Activated naive CD8-positive, alpha-beta T cell (primary cell): ENCODE measurements around the gene ADAMTS9.
"Not testable (repeated sequence)": the region's sequence is repeated elsewhere in the genome, so short reads cannot be mapped to it uniquely, and the experiment has no call there.

Source experiments
- H3K27ac Mint-ChIP-seq: one replicate; pipeline ENCODE4 v1.8.0; 2021; ENCODE audit warnings: mixed read lengths
- H3K27me3 Mint-ChIP-seq: one replicate; pipeline ENCODE4 v1.8.0; 2021; ENCODE audit warnings: mixed read lengths
- H3K36me3 Mint-ChIP-seq: one replicate; pipeline ENCODE4 v1.8.0; 2021; ENCODE audit warnings: mixed read lengths
- H3K4me1 Mint-ChIP-seq: one replicate; pipeline ENCODE4 v1.8.0; 2021; ENCODE audit warnings: low read depth, mixed read lengths
- H3K4me3 Mint-ChIP-seq: one replicate; pipeline ENCODE4 v1.8.0; 2021; ENCODE audit warnings: mild to moderate bottlenecking, mixed read lengths
- H3K9me3 Mint-ChIP-seq: one replicate; pipeline ENCODE4 v1.8.0; 2021; ENCODE audit warnings: low read depth, mixed read lengths

ADAMTS9 gene

GRCh38 chr3:64546856-64547255, 140.9 kb downstream of the ADAMTS9 start:
- Mint-ChIP-seq H3K27ac (no peak overlapping the region), H3K4me3 (no peak overlapping the region), H3K9me3 (no peaks in the 10 kb centered on the region), H3K36me3 (no peaks in the 10 kb centered on the region), H3K4me1 (no peaks in the 10 kb centered on the region), H3K27me3 (peaks cover under 1% of the 10 kb centered on the region)

- not testable (repeated sequence) for H3K36me3 Mint-ChIP-seq, H3K27ac Mint-ChIP-seq, H3K4me3 Mint-ChIP-seq, H3K4me1 Mint-ChIP-seq, H3K27me3 Mint-ChIP-seq, H3K9me3 Mint-ChIP-seq
Observed at GRCh38 chr3:64545239-64545638, 142.6 kb downstream of the ADAMTS9 start.

GRCh38 chr3:64541803-64542202, 146.0 kb downstream of the ADAMTS9 start:
- Mint-ChIP-seq H3K27ac (no peak overlapping the region), H3K27me3 (peaks cover 2% of the 10 kb centered on the region), H3K4me3 (no peak overlapping the region), H3K9me3 (no peaks in the 10 kb centered on the region), H3K4me1 (no peaks in the 10 kb centered on the region), H3K36me3 (no peaks in the 10 kb centered on the region)

GRCh38 chr3:64539451-64540196, 148.2 kb downstream of the ADAMTS9 start:
- peaks cover 9% of the 10 kb centered on the region for H3K27me3 Mint-ChIP-seq
- H3K4me1 Mint-ChIP-seq, result no peaks in the 10 kb centered on the region
- H3K27ac Mint-ChIP-seq, result no peak overlapping the region
- H3K36me3 Mint-ChIP-seq, result no peaks in the 10 kb centered on the region
- H3K4me3 Mint-ChIP-seq, result no peak overlapping the region
- H3K9me3 Mint-ChIP-seq, result no peaks in the 10 kb centered on the region

- Mint-ChIP-seq H3K4me1 (no peaks in the 10 kb centered on the region), H3K9me3 (no peaks in the 10 kb centered on the region), H3K27ac (no peak overlapping the region), H3K36me3 (no peaks in the 10 kb centered on the region), H3K27me3 (peaks cover 7% of the 10 kb centered on the region), H3K4me3 (no peak overlapping the region)
Observed at GRCh38 chr3:64536166-64536565, 151.6 kb downstream of the ADAMTS9 start.

- Mint-ChIP-seq H3K9me3 (no peaks in the 10 kb centered on the region), H3K27ac (no peak overlapping the region), H3K4me1 (no peaks in the 10 kb centered on the region), H3K4me3 (no peak overlapping the region), H3K36me3 (no peaks in the 10 kb centered on the region), H3K27me3 (peaks cover 8% of the 10 kb centered on the region)
Observed at GRCh38 chr3:64533617-64534317, 154.0 kb downstream of the ADAMTS9 start.

GRCh38 chr3:64530434-64531049, 157.3 kb downstream of the ADAMTS9 start:
- no peak overlapping the region for H3K4me3 Mint-ChIP-seq
- H3K4me1 Mint-ChIP-seq, result no peaks in the 10 kb centered on the region
- H3K36me3 Mint-ChIP-seq, result no peaks in the 10 kb centered on the region
- peaks cover 3% of the 10 kb centered on the region for H3K27me3 Mint-ChIP-seq
- H3K9me3 Mint-ChIP-seq, result no peaks in the 10 kb centered on the region
- H3K27ac Mint-ChIP-seq, result no peak overlapping the region

- Mint-ChIP-seq H3K9me3 (no peaks in the 10 kb centered on the region), H3K36me3 (no peaks in the 10 kb centered on the region), H3K4me3 (no peak overlapping the region), H3K27me3 (peaks cover 5% of the 10 kb centered on the region), H3K4me1 (no peaks in the 10 kb centered on the region), H3K27ac (no peak overlapping the region)
Observed at GRCh38 chr3:64523324-64523723, 164.5 kb downstream of the ADAMTS9 start.

- H3K9me3 Mint-ChIP-seq, result no peaks in the 10 kb centered on the region
- no peak overlapping the region for H3K4me3 Mint-ChIP-seq
- H3K27me3 Mint-ChIP-seq, result peaks cover 8% of the 10 kb centered on the region
- H3K36me3 Mint-ChIP-seq, result no peaks in the 10 kb centered on the region
- no peaks in the 10 kb centered on the region for H3K4me1 Mint-ChIP-seq
- no peak overlapping the region for H3K27ac Mint-ChIP-seq
Observed at GRCh38 chr3:64520334-64520733, 167.5 kb downstream of the ADAMTS9 start.

- H3K36me3 Mint-ChIP-seq, result no peaks in the 10 kb centered on the region
- peaks cover 8% of the 10 kb centered on the region for H3K27me3 Mint-ChIP-seq
- H3K4me1 Mint-ChIP-seq, result no peaks in the 10 kb centered on the region
- H3K27ac Mint-ChIP-seq, result no peak overlapping the region
- no peak overlapping the region for H3K4me3 Mint-ChIP-seq
- H3K9me3 Mint-ChIP-seq, result no peaks in the 10 kb centered on the region
Observed at GRCh38 chr3:64518950-64519349, 168.8 kb downstream of the ADAMTS9 start.

GRCh38 chr3:64518496-64518895, 169.3 kb downstream of the ADAMTS9 start:
- no peaks in the 10 kb centered on the region for H3K4me1 Mint-ChIP-seq
- H3K9me3 Mint-ChIP-seq, result no peaks in the 10 kb centered on the region
- H3K27me3 Mint-ChIP-seq, result peaks cover 8% of the 10 kb centered on the region
- H3K4me3 Mint-ChIP-seq, result no peak overlapping the region
- no peak overlapping the region for H3K27ac Mint-ChIP-seq
- H3K36me3 Mint-ChIP-seq, result no peaks in the 10 kb centered on the region

- H3K27ac Mint-ChIP-seq, result no peak overlapping the region
- H3K27me3 Mint-ChIP-seq, result peaks cover 8% of the 10 kb centered on the region
- no peaks in the 10 kb centered on the region for H3K4me1 Mint-ChIP-seq
- no peak overlapping the region for H3K4me3 Mint-ChIP-seq
- H3K9me3 Mint-ChIP-seq, result no peaks in the 10 kb centered on the region
- no peaks in the 10 kb centered on the region for H3K36me3 Mint-ChIP-seq
Observed at GRCh38 chr3:64514889-64515288, 172.9 kb downstream of the ADAMTS9 start.

GRCh38 chr3:64509206-64509605, 178.6 kb downstream of the ADAMTS9 start:
- H3K9me3 Mint-ChIP-seq, result no peaks in the 10 kb centered on the region
- H3K4me1 Mint-ChIP-seq, result no peaks in the 10 kb centered on the region
- peaks cover 1% of the 10 kb centered on the region for H3K27me3 Mint-ChIP-seq
- H3K27ac Mint-ChIP-seq, result no peak overlapping the region
- H3K4me3 Mint-ChIP-seq, result no peak overlapping the region
- no peaks in the 10 kb centered on the region for H3K36me3 Mint-ChIP-seq

- Mint-ChIP-seq H3K36me3 (no peaks in the 10 kb centered on the region), H3K4me3 (no peak overlapping the region), H3K4me1 (no peaks in the 10 kb centered on the region), H3K27ac (no peak overlapping the region), H3K9me3 (peaks cover 4% of the 10 kb centered on the region), H3K27me3 (peaks cover 1% of the 10 kb centered on the region)
Observed at GRCh38 chr3:64508140-64508539, 179.7 kb downstream of the ADAMTS9 start.

- H3K9me3 Mint-ChIP-seq, result peaks cover 10% of the 10 kb centered on the region
- H3K27me3 Mint-ChIP-seq, result peaks cover 1% of the 10 kb centered on the region
Observed at GRCh38 chr3:64506255-64506654, 181.5 kb downstream of the ADAMTS9 start.

More at GRCh38 chr3:64506255-64506654, 181.5 kb downstream of the ADAMTS9 start:
- Mint-ChIP-seq H3K4me1 (no peaks in the 10 kb centered on the region), H3K36me3 (no peaks in the 10 kb centered on the region), H3K27ac (no peak overlapping the region), H3K4me3 (no peak overlapping the region)
